Parathyroid adenoma (tissue), 2 donors: ENCODE measurements around the gene ADGRG6.

Experiments used
- H2AFZ ChIP-seq: fragments of 300-600 bp; sonication (generic); one replicate; pipeline ENCODE4 v1.7.0; 2017; ENCODE audit warnings: antibody characterized with exemption, mild to moderate bottlenecking
- H3K27ac ChIP-seq: fragments of 300-600 bp; sonication (generic); one replicate; pipeline ENCODE4 v1.7.0; 2017
- H3K27me3 ChIP-seq: fragments of 300-600 bp; sonication (generic); one replicate; pipeline ENCODE4 v1.7.0; 2017; ENCODE audit warnings: low read length; ENCODE audit not compliant: control insufficient read depth, insufficient read depth
- H3K36me3 ChIP-seq: fragments of 300-600 bp; sonication (generic); one replicate; pipeline ENCODE4 v1.7.0; 2017; ENCODE audit warnings: low read length; ENCODE audit not compliant: control insufficient read depth, insufficient read depth
- H3K4me1 ChIP-seq: fragments of 300-600 bp; sonication (generic); one replicate; pipeline ENCODE4 v1.7.0; 2017; ENCODE audit warnings: control low read depth
- H3K4me2 ChIP-seq: fragments of 300-600 bp; sonication (generic); one replicate; pipeline ENCODE4 v1.7.0; 2017; ENCODE audit warnings: low read length
- H3K4me3 ChIP-seq: fragments of 300-600 bp; sonication (generic); one replicate; pipeline ENCODE4 v1.7.0; 2017; ENCODE audit warnings: low read depth, low read length
- H3K79me2 ChIP-seq: fragments of 300-600 bp; sonication (generic); one replicate; pipeline ENCODE4 v1.7.0; 2017; ENCODE audit warnings: control low read depth
- H3K9ac ChIP-seq: fragments of 300-600 bp; sonication (generic); one replicate; pipeline ENCODE4 v1.7.0; 2017; ENCODE audit warnings: mild to moderate bottlenecking
- H3K9me3 ChIP-seq: fragments of 300-600 bp; sonication (generic); one replicate; pipeline ENCODE4 v1.7.0; 2017; ENCODE audit warnings: low read length; ENCODE audit not compliant: control insufficient read depth
- CTCF ChIP-seq: fragments of 300-600 bp; sonication (generic); IDR thresholded peaks from one replicate; pipeline ENCODE4 v1.7.0; 2017; ENCODE audit warnings: antibody characterized with exemption, mild to moderate bottlenecking
- donor health status: primary hyperparathyroidism.

ADGRG6 gene

GRCh38 chr6:142377497-142377848 lies 75.7 kb downstream of the ADGRG6 start:
- Histone ChIP-seq H3K4me3 (no peak overlapping the region), H3K4me1 (no peaks in the 10 kb centered on the region), H3K4me2 (no peak overlapping the region), H3K27me3 (no peaks in the 10 kb centered on the region), H3K9me3 (no peaks in the 10 kb centered on the region), H2AFZ (no peak overlapping the region), H3K27ac (no peak overlapping the region), H3K79me2 (no peaks in the 10 kb centered on the region), H3K36me3 (no peaks in the 10 kb centered on the region), H3K9ac (no peak overlapping the region)
- no peak for TF ChIP-seq CTCF

- Histone ChIP-seq H3K9ac (no peak overlapping the region), H2AFZ (no peak overlapping the region), H3K4me1 (no peaks in the 10 kb centered on the region), H3K79me2 (no peaks in the 10 kb centered on the region), H3K4me3 (peak overlapping the region; percentile 8), H3K27ac (no peak overlapping the region), H3K4me2 (peak overlapping the region; percentile 2), H3K9me3 (no peaks in the 10 kb centered on the region), H3K36me3 (no peaks in the 10 kb centered on the region), H3K27me3 (no peaks in the 10 kb centered on the region)
- TF ChIP-seq CTCF, result no peak
Measured at GRCh38 chr6:142378138-142378875, 76.5 kb downstream of the ADGRG6 start.

GRCh38 chr6:142380626-142381025 lies 78.8 kb downstream of the ADGRG6 start:
- H2AFZ ChIP-seq, result no peak overlapping the region
- H3K4me2 ChIP-seq, result no peak overlapping the region
- H3K27ac ChIP-seq, result no peak overlapping the region
- H3K4me3 ChIP-seq, result no peak overlapping the region
- TF ChIP-seq CTCF, result no peak
- no peaks in the 10 kb centered on the region for H3K27me3 ChIP-seq
- no peaks in the 10 kb centered on the region for H3K9me3 ChIP-seq
- no peaks in the 10 kb centered on the region for H3K36me3 ChIP-seq
- no peak overlapping the region for H3K9ac ChIP-seq
- H3K4me1 ChIP-seq, result no peaks in the 10 kb centered on the region
- H3K79me2 ChIP-seq, result no peaks in the 10 kb centered on the region

- no peaks in the 10 kb centered on the region for H3K27me3 ChIP-seq
- H3K9ac ChIP-seq, result no peak overlapping the region
- H3K27ac ChIP-seq, result no peak overlapping the region
- H3K79me2 ChIP-seq, result no peaks in the 10 kb centered on the region
- H3K4me1 ChIP-seq, result no peaks in the 10 kb centered on the region
- no peaks in the 10 kb centered on the region for H3K36me3 ChIP-seq
- no peak for TF ChIP-seq CTCF
- H3K9me3 ChIP-seq, result no peaks in the 10 kb centered on the region
- H2AFZ ChIP-seq, result no peak overlapping the region
- no peak overlapping the region for H3K4me2 ChIP-seq
- H3K4me3 ChIP-seq, result no peak overlapping the region
Measured at GRCh38 chr6:142381181-142381580, 79.4 kb downstream of the ADGRG6 start.

- TF ChIP-seq CTCF, result no peak
- Histone ChIP-seq H3K27ac (no peak overlapping the region), H3K36me3 (no peaks in the 10 kb centered on the region), H3K27me3 (no peaks in the 10 kb centered on the region), H3K79me2 (no peaks in the 10 kb centered on the region), H3K4me1 (no peaks in the 10 kb centered on the region), H3K4me3 (no peak overlapping the region), H3K4me2 (no peak overlapping the region), H3K9me3 (no peaks in the 10 kb centered on the region), H3K9ac (no peak overlapping the region), H2AFZ (no peak overlapping the region)
Measured at GRCh38 chr6:142381845-142382378, 80.1 kb downstream of the ADGRG6 start.
